ENCODE data around the gene CACNA1C. TPM values are rescaled to one million over a fixed set of nuclear protein-coding genes. Genes with fewer than 3 reads are reported as not detected.

Gene CACNA1C
- total and polyA plus RNA-seq, 2 of the 4 experiments (the other 2 are of a cell fraction): 1.6 to 2.6 TPM

GRCh38 chr12:2101359-2101758 is 48.6 kb downstream of the CACNA1C start:
- dilution Hi-C loops (cut with HindIII; ENCODE audit: low sequenced_read_pairs, unreplicated experiment): no loop called here
- Histone ChIP-seq H2BK5ac (ENCODE audit: low read depth, low read length, poor library complexity, severe bottlenecking) (no peak overlapping the region), H3K14ac (replicated peaks; ENCODE audit: low read depth, low read length) (no peak overlapping the region), H3K79me1 (ENCODE audit: low read depth in 1 of 2, low read length in 2 of 2) (peaks cover 4 to 7% of the 10 kb centered on the region in 2 experiments; a peak in 1 of 4 replicates), H4K91ac (ENCODE audit: insufficient read depth, low read depth, low read length) (no peak overlapping the region), H2BK120ac (ENCODE audit: low read depth, low read length) (no peak overlapping the region), H3K4ac (ENCODE audit: low read depth, low read length) (no peak overlapping the region), H3K9ac (ENCODE audit: low read depth, low read length) (no peak overlapping the region), H4K5ac (ENCODE audit: low read depth, low read length) (no peak overlapping the region), H3K18ac (ENCODE audit: low read depth, low read length) (no peak overlapping the region), H2AK9ac (replicated peaks; ENCODE audit: low read depth, low read length, poor library complexity) (peak overlapping the region; percentile 5), H3K9me1 (ENCODE audit: insufficient read depth, low read length) (no peaks in the 10 kb centered on the region), H3K4me1 (ENCODE audit: control insufficient read depth, insufficient read depth, low read length) (peaks cover 1% of the 10 kb centered on the region; the same call in 1 of the 2 replicates), H3K9me3 (ENCODE audit: control insufficient read depth, insufficient read depth, low read length) (0 out of 2 replicates have a peak, but pooled peaks cover 2% of the 10 kb centered on the region), H3K27ac (ENCODE audit: insufficient read depth, low read length) (no peak overlapping the region), H2AK5ac (ENCODE audit: low read depth, low read length) (no peak overlapping the region), H2AFZ (replicated peaks; ENCODE audit: low read length, poor library complexity) (peak overlapping the region; percentile 52), H3K4me2 (ENCODE audit: low read depth, low read length) (no peak overlapping the region), H4K8ac (ENCODE audit: low read depth in 2 of 2, low read length in 2 of 2) (no peak overlapping the region), H3K4me3 (ENCODE audit: insufficient read depth, low read depth, low read length) (no peak overlapping the region), H3K36me3 (ENCODE audit: control insufficient read depth, insufficient read depth, low read length) (no peaks in the 10 kb centered on the region), H2BK20ac (ENCODE audit: low read depth, low read length) (no peak overlapping the region), H2BK15ac (ENCODE audit: low read depth, low read length) (no peak overlapping the region), H4K20me1 (ENCODE audit: insufficient read depth, low read length) (peaks cover 5% of the 10 kb centered on the region; the same call in 1 of the 2 replicates), H3K27me3 (ENCODE audit: control insufficient read depth, insufficient read depth, low read length) (no peaks in the 10 kb centered on the region), H3K23ac (ENCODE audit: low read depth, low read length) (no peak overlapping the region), H3K56ac (ENCODE audit: extremely low read depth, insufficient read depth, low read length) (no peak overlapping the region)
- ATAC-seq (ENCODE audit: low read depth) (no peak), DNase-seq (no peak)
- ChIA-PET CTCF (no interaction called here), POLR2A (ENCODE audit: unreplicated experiment) (no interaction called here)
- no TSS peak for BruUV-seq (replicated peaks)
- 81% methylated on average over 7 of the region's 16 CpGs; no CpG with 5 or more reads in 1 of the 2 experiments for WGBS, 2 experiments (ENCODE audit: extremely low coverage in 2 of 2, insufficient read length in 1 of 2)
- in situ Hi-C loops (cut with MboI; ENCODE audit: low sequenced_read_pairs): no loop called here
- no peak for TF ChIP-seq RAD21 (IDR thresholded peaks at IDR 0.05; ENCODE audit: low read length)
- no peak for TF ChIP-seq ELK1 (IDR thresholded peaks at IDR 0.05; ENCODE audit: borderline replicate concordance, low read depth, low read length)
- no peak for TF ChIP-seq NFE2L2 (IDR thresholded peaks at IDR 0.05; ENCODE audit: low read depth, low read length)
- TF ChIP-seq CTCF (conservative IDR thresholded peaks at IDR 0.05; ENCODE audit: low read depth, low read length): no peak
- TF ChIP-seq FOS (IDR thresholded peaks at IDR 0.05; ENCODE audit: low read depth, low read length): no peak
- TF ChIP-seq BHLHE40 (IDR thresholded peaks at IDR 0.05; ENCODE audit: low read depth, low read length): no peak
- no peak for TF ChIP-seq MXI1 (IDR thresholded peaks at IDR 0.05; ENCODE audit: borderline replicate concordance, low read depth, low read length)
- no peak for TF ChIP-seq SMC3 (IDR thresholded peaks at IDR 0.05; ENCODE audit: low read depth, low read length)
- TF ChIP-seq, protein P1, sequence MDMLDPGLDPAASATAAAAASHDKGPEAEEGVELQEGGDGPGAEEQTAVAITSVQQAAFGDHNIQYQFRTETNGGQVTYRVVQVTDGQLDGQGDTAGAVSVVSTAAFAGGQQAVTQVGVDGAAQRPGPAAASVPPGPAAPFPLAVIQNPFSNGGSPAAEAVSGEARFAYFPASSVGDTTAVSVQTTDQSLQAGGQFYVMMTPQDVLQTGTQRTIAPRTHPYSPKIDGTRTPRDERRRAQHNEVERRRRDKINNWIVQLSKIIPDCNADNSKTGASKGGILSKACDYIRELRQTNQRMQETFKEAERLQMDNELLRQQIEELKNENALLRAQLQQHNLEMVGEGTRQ (IDR thresholded peaks at IDR 0.05; ENCODE audit: low read depth, low read length): no peak
- TF ChIP-seq CHD1 (IDR thresholded peaks at IDR 0.05; ENCODE audit: low read depth, low read length): no peak
- TF ChIP-seq POLR2A (IDR thresholded peaks at IDR 0.05; ENCODE audit: low read depth, low read length): no peak
- no peak for TF ChIP-seq MAFK (IDR thresholded peaks at IDR 0.05; ENCODE audit: low read depth, low read length)
- TF ChIP-seq RFX5 (IDR thresholded peaks at IDR 0.05; ENCODE audit: low read depth, low read length): no peak
- intact Hi-C loops (cut with micrococcal nuclease): no loop called here

All from IMR-90 (cell line).